Measurements from ENCODE around the gene KIT.

GRCh38 chr4:54625391-54625790 lies 32.4 kb upstream of the KIT start:
- TF ChIP-seq CTCF (IDR thresholded peaks at IDR 0.05): no peak
- no peak for TF ChIP-seq ZFX (IDR thresholded peaks at IDR 0.05; ENCODE audit: borderline replicate concordance)

Measured in 22Rv1 (cell line).